SK-N-MC (cell line): ENCODE data around the gene RALA.

ENCODE experiments used
- EZH2 ChIP-seq: fragments of 200-600 bp; sonication (generic); IDR thresholded peaks from one replicate; pipeline ENCODE4 v1.6.1; 2017; ENCODE audit warnings: antibody characterized with exemption
- POLR2AphosphoS5 ChIP-seq: IDR thresholded peaks from 2 replicates; pipeline ENCODE4 v1.6.1; 2012; ENCODE audit warnings: mild to moderate bottlenecking, low read depth, low read length, borderline replicate concordance

GRCh38 chr7:39746103-39746819, 122.9 kb downstream of the RALA start:
- TF ChIP-seq POLR2AphosphoS5, result no peak
- no peak for TF ChIP-seq EZH2
